H9 (cell line): ENCODE data around the gene TM4SF20. TPM values are rescaled to one million over a fixed set of nuclear protein-coding genes. Genes with fewer than 3 reads are reported as not detected.

Source experiments
- DNase-seq: peaks from one replicate; pipeline ENCODE4 v3.0.0-alpha.2; 2017
- H2AFZ ChIP-seq: one replicate; pipeline ENCODE4 v1.6.1; 2013; ENCODE audit warnings: mild to moderate bottlenecking, low read length, control low read depth, moderate library complexity
- H2AK5ac ChIP-seq: 2 replicates; pipeline ENCODE4 v1.6.1; 2013; ENCODE audit warnings: low read length, control low read depth, mixed read lengths; ENCODE audit not compliant: insufficient read length
- H2BK120ac ChIP-seq: one replicate; pipeline ENCODE4 v1.6.1; 2013; ENCODE audit warnings: low read depth, mild to moderate bottlenecking, low read length, control low read depth, inconsistent platforms; ENCODE audit not compliant: poor library complexity, severe bottlenecking
- H2BK12ac ChIP-seq: 2 replicates; pipeline ENCODE4 v1.6.1; 2013; ENCODE audit warnings: low read length, control low read depth, mixed read lengths, low read depth; ENCODE audit not compliant: insufficient read length
- H2BK15ac ChIP-seq: 2 replicates; pipeline ENCODE4 v1.6.1; 2013; ENCODE audit warnings: low read depth, low read length, control low read depth
- H2BK20ac ChIP-seq: one replicate; pipeline ENCODE4 v1.6.1; 2013; ENCODE audit warnings: low read depth, mild to moderate bottlenecking, low read length, control low read depth, inconsistent platforms; ENCODE audit not compliant: poor library complexity, severe bottlenecking
- H2BK5ac ChIP-seq: 2 replicates; pipeline ENCODE4 v1.6.1; 2013; ENCODE audit warnings: low read length, control low read depth, mixed read lengths; ENCODE audit not compliant: insufficient read length
- H3K14ac ChIP-seq: 2 replicates; pipeline ENCODE4 v1.6.1; 2013; ENCODE audit warnings: low read length, control low read depth; ENCODE audit not compliant: insufficient read depth
- H3K18ac ChIP-seq: 2 replicates; pipeline ENCODE4 v1.6.1; 2013; ENCODE audit warnings: low read depth, mild to moderate bottlenecking, mixed read lengths, low read length, control low read depth; ENCODE audit not compliant: insufficient read length
- H3K23ac ChIP-seq: 2 replicates; pipeline ENCODE4 v1.6.1; 2013; ENCODE audit warnings: low read length, control low read depth, mixed read lengths, low read depth; ENCODE audit not compliant: insufficient read length
- H3K23me2 ChIP-seq: 2 replicates; pipeline ENCODE4 v1.6.1; 2013; ENCODE audit warnings: low read depth, mild to moderate bottlenecking, mixed read lengths, low read length, control low read depth; ENCODE audit not compliant: insufficient read length, poor library complexity, severe bottlenecking
- H3K27ac ChIP-seq: 2 replicates; pipeline ENCODE4 v1.5.1; 2013; ENCODE audit warnings: low read length, control low read depth, mixed read lengths, low read depth; ENCODE audit not compliant: insufficient read length
- H3K27me3 ChIP-seq: 2 replicates; pipeline ENCODE4 v1.6.1; 2013; ENCODE audit warnings: low read length, control low read depth, inconsistent platforms; ENCODE audit not compliant: insufficient read depth
- H3K4ac ChIP-seq: 2 replicates; pipeline ENCODE4 v1.6.1; 2013; ENCODE audit warnings: low read depth, mild to moderate bottlenecking, control low read depth, inconsistent platforms, low read length, moderate library complexity
- H3K4me1 ChIP-seq: 2 replicates; pipeline ENCODE4 v1.6.1; 2013; ENCODE audit warnings: low read length, control low read depth, inconsistent platforms; ENCODE audit not compliant: insufficient read depth
- H3K4me2 ChIP-seq: 2 replicates; pipeline ENCODE4 v1.6.1; 2013; ENCODE audit warnings: low read length, control low read depth, mixed read lengths; ENCODE audit not compliant: insufficient read length, insufficient read depth
- H3K56ac ChIP-seq: 2 replicates; pipeline ENCODE4 v1.6.1; 2013; ENCODE audit warnings: low read depth, mild to moderate bottlenecking, mixed read lengths, low read length, control low read depth; ENCODE audit not compliant: insufficient read length
- H3K79me1 ChIP-seq: 2 replicates; pipeline ENCODE4 v1.6.1; 2013; ENCODE audit warnings: low read depth, mild to moderate bottlenecking, moderate library complexity, low read length, control low read depth, inconsistent platforms; ENCODE audit not compliant: insufficient read depth, poor library complexity, severe bottlenecking
- H3K79me2 ChIP-seq: 2 replicates; pipeline ENCODE4 v1.6.1; 2013; ENCODE audit warnings: low read length, control low read depth, inconsistent platforms; ENCODE audit not compliant: insufficient read depth
- H3K9ac ChIP-seq: 2 replicates; pipeline ENCODE4 v1.6.1; 2013; ENCODE audit warnings: low read length, control low read depth, mixed read lengths; ENCODE audit not compliant: insufficient read length; ENCODE audit errors: extremely low read depth
- H3K9me3 ChIP-seq: one replicate; pipeline ENCODE4 v1.6.1; 2013; ENCODE audit warnings: low read depth, low read length, inconsistent platforms; ENCODE audit not compliant: control insufficient read depth
- H3T11ph ChIP-seq: one replicate; pipeline ENCODE4 v1.6.1; 2013; ENCODE audit warnings: mild to moderate bottlenecking, low read length, control low read depth, inconsistent platforms
- H4K20me1 ChIP-seq: one replicate; pipeline ENCODE4 v1.6.1; 2013; ENCODE audit not compliant: control insufficient read depth, insufficient read length, insufficient read depth
- H4K5ac ChIP-seq: 2 replicates; pipeline ENCODE4 v1.6.1; 2013; ENCODE audit warnings: low read depth, mild to moderate bottlenecking, mixed read lengths, low read length, control low read depth; ENCODE audit not compliant: insufficient read length
- H4K8ac ChIP-seq: replicated peaks from 2 replicates; pipeline ENCODE4 v1.6.1; 2013; ENCODE audit warnings: low read length, control low read depth, mixed read lengths, low read depth; ENCODE audit not compliant: insufficient read length
- H4K91ac ChIP-seq: 2 replicates; pipeline ENCODE4 v1.6.1; 2013; ENCODE audit warnings: low read depth, mild to moderate bottlenecking, moderate library complexity, mixed read lengths, low read length, control low read depth; ENCODE audit not compliant: insufficient read length
- H3K27ac Mint-ChIP-seq, 3 experiments: 2 replicates in 2 of 3; 3 replicates in 1 of 3; pipeline ENCODE4 v1.8.0; 2020 to 2021; ENCODE audit warnings: mixed read lengths in 3 of 3, mild to moderate bottlenecking in 1 of 3, moderate library complexity in 1 of 3
- H3K27me3 Mint-ChIP-seq: 2 replicates; pipeline ENCODE4 v1.8.0; 2021; ENCODE audit warnings: low read depth, mild to moderate bottlenecking, moderate library complexity, mixed read lengths
- H3K36me3 Mint-ChIP-seq, 3 experiments: 2 replicates in 2 of 3; 3 replicates in 1 of 3; pipeline ENCODE4 v1.8.0; 2020 to 2021; ENCODE audit warnings: low read depth in 3 of 3, mixed read lengths in 3 of 3; ENCODE audit not compliant: insufficient read depth in 1 of 3
- H3K4me1 Mint-ChIP-seq, 2 experiments: 2 replicates each; pipeline ENCODE4 v1.8.0; 2020; ENCODE audit warnings: mixed read lengths in 2 of 2
- H3K4me3 Mint-ChIP-seq, 2 experiments: 2 replicates in 1 of 2; 3 replicates in 1 of 2; pipeline ENCODE4 v1.8.0; 2020 to 2021; ENCODE audit warnings: mild to moderate bottlenecking in 2 of 2, mixed read lengths in 2 of 2, moderate library complexity in 1 of 2
- H3K9me3 Mint-ChIP-seq, 2 experiments: 2 replicates in 1 of 2; 3 replicates in 1 of 2; pipeline ENCODE4 v1.8.0; 2020; ENCODE audit warnings: mild to moderate bottlenecking in 2 of 2, mixed read lengths in 2 of 2, moderate library complexity in 1 of 2
- CTCF ChIP-seq: fragments of 200-600 bp; sonication (generic); conservative IDR thresholded peaks from 3 replicates; pipeline ENCODE4 v1.8.0; 2021; ENCODE audit warnings: antibody characterized with exemption, mild to moderate bottlenecking
- WGBS: extraction: QIAGEN DNeasy Blood & Tissue Kit; methylation state at CpG from one replicate; pipeline ENCODE4 v1.1.7; 2013; ENCODE audit warnings: missing lambda C conversion rate, low lambda C conversion rate, mixed read lengths; ENCODE audit not compliant: insufficient read length; ENCODE audit errors: extremely low coverage; 5-methylcytosine and 5-hydroxymethylcytosine counted together
- total RNA-seq: library from RNA; stranded (reverse); gene quantifications from 2 replicates; pipeline ENCODE4 v1.2.1, GENCODE V29; 2021

Gene TM4SF20
- total RNA-seq, 1 experiment from 2014 or later = not detected

DNA sequence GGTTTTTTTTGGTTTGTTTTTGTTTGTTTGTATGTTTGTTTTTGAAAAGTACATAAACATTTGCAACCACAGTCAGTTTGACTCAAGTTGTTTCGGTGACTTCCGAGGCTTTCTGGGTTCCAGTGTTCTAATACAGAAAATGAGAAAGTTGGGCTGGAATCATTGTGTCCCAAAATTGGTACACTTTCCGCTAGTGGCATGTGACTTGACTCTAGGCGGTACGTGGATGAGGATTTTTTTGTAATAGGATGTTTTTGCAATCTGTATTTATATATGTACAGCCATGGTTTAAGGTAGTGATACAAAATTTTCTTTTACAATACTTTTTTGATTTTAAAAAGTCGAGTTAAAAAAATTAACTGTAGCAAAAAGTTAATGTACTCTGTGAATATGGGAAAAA is 52.3 kb downstream of the TM4SF20 start:
- Histone ChIP-seq H3K23ac (no peak overlapping the region), H3K4ac (no peak overlapping the region), H2BK120ac (no peak overlapping the region), H3K18ac (no peak overlapping the region), H4K8ac (no peak overlapping the region), H2AK5ac (no peak overlapping the region), H2BK12ac (no peak overlapping the region), H2BK5ac (no peak overlapping the region), H2AFZ (no peak overlapping the region), H3K79me1 (no peaks in the 10 kb centered on the region), H3K27ac (no peak overlapping the region), H3K4me1 (no peaks in the 10 kb centered on the region; the same call in 1 of the 2 replicates), H4K20me1 (no peaks in the 10 kb centered on the region), H3K56ac (no peak overlapping the region), H3K9ac (no peak overlapping the region), H3T11ph (no peak overlapping the region), H3K79me2 (peaks cover 2% of the 10 kb centered on the region; the same call in 1 of the 2 replicates), H3K27me3 (no peaks in the 10 kb centered on the region), H3K4me2 (peak overlapping the region; percentile 95), H2BK15ac (no peak overlapping the region), H4K91ac (no peak overlapping the region), H3K23me2 (peaks cover 6% of the 10 kb centered on the region), H3K9me3 (no peaks in the 10 kb centered on the region), H2BK20ac (no peak overlapping the region), H3K14ac (no peak overlapping the region), H4K5ac (no peak overlapping the region)
- peaks cover 33 to 41% of the 10 kb centered on the region in 2 experiments for H3K4me1 Mint-ChIP-seq
- WGBS = no CpG with 5 or more reads among the region's 6 CpGs
- peaks cover 23 to 26% of the 10 kb centered on the region in 2 experiments for H3K9me3 Mint-ChIP-seq
- peaks cover 28 to 44% (median 32%) of the 10 kb centered on the region in 3 experiments for H3K36me3 Mint-ChIP-seq
- H3K27me3 Mint-ChIP-seq = no peaks in the 10 kb centered on the region
- no peak for DNase-seq
- TF ChIP-seq CTCF = no peak
- H3K4me3 Mint-ChIP-seq = peak overlapping the region; percentile 71 to 93; a peak in 3 of 5 replicates
- no peak overlapping the region for H3K27ac Mint-ChIP-seq
